ENCODE data around the gene TSPEAR.

Gene TSPEAR

DNA sequence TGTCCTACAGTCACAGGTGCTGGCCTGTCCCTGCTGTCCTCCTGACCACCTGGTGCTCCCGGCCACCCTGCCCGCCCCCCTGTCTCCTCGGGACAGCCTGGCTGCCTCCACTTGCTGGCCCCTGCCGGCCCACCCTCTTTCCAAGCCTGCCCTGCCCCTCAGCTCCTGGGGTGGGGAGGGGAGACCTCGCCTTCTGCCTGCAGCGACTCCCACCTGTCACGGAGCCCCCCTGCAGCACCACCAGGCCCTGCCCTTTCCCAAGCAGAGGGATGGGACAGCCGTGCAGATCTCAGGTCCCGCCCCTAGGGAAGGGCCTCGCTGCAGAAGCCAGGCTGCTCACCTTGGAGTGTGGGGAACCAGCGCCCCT is 248.6 kb downstream of the TSPEAR start:
- Histone ChIP-seq H3K4me3 (replicated peaks; ENCODE audit: low read depth, low read length) (no peak overlapping the region), H3K27me3 (replicated peaks; ENCODE audit: control insufficient read depth, insufficient read depth, low read length) (no peaks in the 10 kb centered on the region; the same call in 1 of the 2 replicates), H3K36me3 (ENCODE audit: control insufficient read depth, insufficient read depth, low read length) (no peaks in the 10 kb centered on the region)
- DNase-seq (ENCODE audit: extremely low read depth, insufficient read length): no peak
- TF ChIP-seq, protein P1, sequence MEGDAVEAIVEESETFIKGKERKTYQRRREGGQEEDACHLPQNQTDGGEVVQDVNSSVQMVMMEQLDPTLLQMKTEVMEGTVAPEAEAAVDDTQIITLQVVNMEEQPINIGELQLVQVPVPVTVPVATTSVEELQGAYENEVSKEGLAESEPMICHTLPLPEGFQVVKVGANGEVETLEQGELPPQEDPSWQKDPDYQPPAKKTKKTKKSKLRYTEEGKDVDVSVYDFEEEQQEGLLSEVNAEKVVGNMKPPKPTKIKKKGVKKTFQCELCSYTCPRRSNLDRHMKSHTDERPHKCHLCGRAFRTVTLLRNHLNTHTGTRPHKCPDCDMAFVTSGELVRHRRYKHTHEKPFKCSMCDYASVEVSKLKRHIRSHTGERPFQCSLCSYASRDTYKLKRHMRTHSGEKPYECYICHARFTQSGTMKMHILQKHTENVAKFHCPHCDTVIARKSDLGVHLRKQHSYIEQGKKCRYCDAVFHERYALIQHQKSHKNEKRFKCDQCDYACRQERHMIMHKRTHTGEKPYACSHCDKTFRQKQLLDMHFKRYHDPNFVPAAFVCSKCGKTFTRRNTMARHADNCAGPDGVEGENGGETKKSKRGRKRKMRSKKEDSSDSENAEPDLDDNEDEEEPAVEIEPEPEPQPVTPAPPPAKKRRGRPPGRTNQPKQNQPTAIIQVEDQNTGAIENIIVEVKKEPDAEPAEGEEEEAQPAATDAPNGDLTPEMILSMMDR (IDR thresholded peaks at IDR 0.05; ENCODE audit: insufficient read depth, low read length, poor library complexity, severe bottlenecking): no peak

DNA sequence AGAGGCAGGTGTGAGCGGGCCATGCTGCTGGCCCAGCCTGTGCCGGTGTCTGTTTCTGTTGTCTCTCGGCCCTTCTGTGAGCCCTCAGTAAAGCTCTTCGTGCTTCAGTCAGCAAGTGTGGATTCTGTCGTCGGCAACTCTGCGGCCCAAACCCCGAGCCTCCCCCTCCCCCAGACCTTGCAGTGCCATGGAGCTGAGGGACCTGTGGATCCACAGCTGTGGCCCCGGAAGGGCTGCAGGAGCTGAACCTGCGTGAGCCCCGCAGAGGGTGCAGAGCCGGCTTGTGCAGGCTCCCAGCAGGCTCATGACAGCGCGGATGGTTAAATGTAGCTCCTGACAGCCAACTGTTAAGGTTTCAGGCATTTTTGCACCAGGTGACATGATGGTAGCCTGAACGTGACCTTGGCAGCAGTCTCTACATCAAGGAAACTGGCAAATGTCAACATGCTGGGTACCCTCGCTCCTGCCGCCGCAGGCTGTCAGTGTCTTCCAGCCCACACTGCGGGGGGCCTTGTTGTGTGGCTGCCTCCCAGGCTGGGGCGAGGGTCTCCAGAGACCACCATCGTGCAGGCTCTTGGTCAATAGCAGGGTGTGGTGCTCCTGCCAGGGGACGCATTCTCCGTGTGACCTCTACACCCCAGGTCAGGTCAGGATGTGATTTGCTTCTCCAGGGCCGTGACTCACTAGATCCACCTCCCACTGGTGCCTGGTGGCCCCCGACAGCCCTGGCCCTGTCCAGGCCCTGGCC is 249.1 kb downstream of the TSPEAR start:
- no peaks in the 10 kb centered on the region for H3K36me3 ChIP-seq (ENCODE audit: control insufficient read depth, insufficient read depth, low read length)
- H3K4me3 ChIP-seq (replicated peaks; ENCODE audit: low read depth, low read length): no peak overlapping the region
- no peaks in the 10 kb centered on the region; the same call in 1 of the 2 replicates for H3K27me3 ChIP-seq (replicated peaks; ENCODE audit: control insufficient read depth, insufficient read depth, low read length)
- TF ChIP-seq, protein P1 (IDR thresholded peaks at IDR 0.05; ENCODE audit: insufficient read depth, low read length, poor library complexity, severe bottlenecking): no peak
- DNase-seq (ENCODE audit: extremely low read depth, insufficient read length): no peak

DNA sequence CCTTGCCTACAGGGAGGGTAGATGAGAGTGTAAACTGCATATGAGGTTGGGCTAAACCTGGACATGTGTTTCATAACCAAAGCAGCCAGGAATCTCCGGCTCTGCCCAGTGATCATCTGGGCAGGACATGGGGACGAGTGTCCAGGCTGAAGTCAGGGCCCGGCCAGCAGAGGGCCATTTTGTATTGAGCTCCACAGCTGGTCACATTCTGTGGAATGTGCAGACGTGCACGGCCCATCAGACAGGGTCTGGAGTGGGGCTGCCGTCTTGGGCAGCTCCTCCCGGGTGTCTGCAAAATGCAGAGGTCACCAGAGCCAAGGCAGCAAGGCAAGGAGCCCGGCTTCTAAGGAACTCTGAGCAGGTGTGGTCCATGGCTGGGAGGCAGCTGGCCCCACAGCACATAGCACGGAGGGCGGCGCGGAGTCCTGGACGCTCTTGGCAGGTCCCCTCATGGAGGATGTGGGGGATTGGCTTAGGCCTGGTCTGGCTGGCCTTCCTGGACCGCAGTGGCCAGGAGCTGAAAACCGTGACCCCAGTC is 249.8 kb downstream of the TSPEAR start:
- no peak for DNase-seq (ENCODE audit: extremely low read depth, insufficient read length)
- H3K27me3 ChIP-seq (replicated peaks; ENCODE audit: control insufficient read depth, insufficient read depth, low read length): no peaks in the 10 kb centered on the region; the same call in 1 of the 2 replicates
- TF ChIP-seq, protein P1 (IDR thresholded peaks at IDR 0.05; ENCODE audit: insufficient read depth, low read length, poor library complexity, severe bottlenecking): no peak
- no peak overlapping the region for H3K4me3 ChIP-seq (replicated peaks; ENCODE audit: low read depth, low read length)
- H3K36me3 ChIP-seq (ENCODE audit: control insufficient read depth, insufficient read depth, low read length): no peaks in the 10 kb centered on the region

DNA sequence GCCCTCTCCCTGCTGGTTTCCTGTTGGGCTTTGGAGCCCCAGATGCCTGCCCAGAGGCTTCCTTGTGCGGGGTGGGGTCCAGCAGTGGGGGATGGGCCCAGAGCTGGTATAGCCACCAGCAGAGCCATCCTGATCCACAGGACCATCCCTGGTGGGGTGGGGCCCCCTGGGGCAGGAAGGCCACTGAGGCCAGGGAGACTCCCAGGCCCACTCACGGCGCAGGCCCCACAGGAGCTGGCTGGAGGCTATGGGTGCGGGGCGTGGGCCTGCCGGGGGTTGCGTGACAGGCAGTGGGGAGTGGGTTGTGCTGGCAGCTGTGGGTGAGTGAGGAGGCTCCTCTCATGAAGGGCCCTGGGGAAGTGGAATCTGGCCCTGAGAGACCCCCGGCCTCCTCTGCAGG is 250.4 kb downstream of the TSPEAR start:
- TF ChIP-seq, protein P1 (IDR thresholded peaks at IDR 0.05; ENCODE audit: insufficient read depth, low read length, poor library complexity, severe bottlenecking): no peak
- H3K27me3 ChIP-seq (replicated peaks; ENCODE audit: control insufficient read depth, insufficient read depth, low read length): no peaks in the 10 kb centered on the region; the same call in 1 of the 2 replicates

DNA sequence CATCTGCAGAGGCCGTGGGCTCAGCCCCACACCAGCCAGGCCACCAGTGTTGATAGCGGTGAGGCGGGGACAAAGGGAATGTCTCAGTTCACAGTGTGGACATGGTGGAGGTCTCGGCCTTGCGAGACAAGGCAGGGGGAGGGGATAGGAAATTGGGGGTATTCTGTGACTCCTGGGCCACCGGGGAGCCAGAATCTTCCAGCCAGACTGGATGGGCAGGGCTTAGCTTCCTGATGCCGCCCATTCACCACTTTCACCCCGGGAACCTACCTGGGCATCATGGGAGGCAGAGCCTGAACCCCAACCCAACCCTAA is 251.0 kb downstream of the TSPEAR start:
- DNase-seq (ENCODE audit: extremely low read depth, insufficient read length): no peak
- Histone ChIP-seq H3K36me3 (ENCODE audit: control insufficient read depth, insufficient read depth, low read length) (no peaks in the 10 kb centered on the region), H3K4me3 (replicated peaks; ENCODE audit: low read depth, low read length) (no peak overlapping the region), H3K27me3 (replicated peaks; ENCODE audit: control insufficient read depth, insufficient read depth, low read length) (no peaks in the 10 kb centered on the region; the same call in 1 of the 2 replicates)
- TF ChIP-seq, protein P1 (IDR thresholded peaks at IDR 0.05; ENCODE audit: insufficient read depth, low read length, poor library complexity, severe bottlenecking): no peak

More for the DNA sequence above, 250.4 kb downstream of the TSPEAR start:
- no peak for DNase-seq (ENCODE audit: extremely low read depth, insufficient read length)
- Histone ChIP-seq H3K4me3 (replicated peaks; ENCODE audit: low read depth, low read length) (no peak overlapping the region), H3K36me3 (ENCODE audit: control insufficient read depth, insufficient read depth, low read length) (no peaks in the 10 kb centered on the region)

All from GM06990 (cell line).